ENCODE data around the gene CUL4B.
"Not testable (repeated sequence)": the region's sequence is repeated elsewhere in the genome, so short reads cannot be mapped to it uniquely, and the experiment has no call there.

The CUL4B gene

DNA sequence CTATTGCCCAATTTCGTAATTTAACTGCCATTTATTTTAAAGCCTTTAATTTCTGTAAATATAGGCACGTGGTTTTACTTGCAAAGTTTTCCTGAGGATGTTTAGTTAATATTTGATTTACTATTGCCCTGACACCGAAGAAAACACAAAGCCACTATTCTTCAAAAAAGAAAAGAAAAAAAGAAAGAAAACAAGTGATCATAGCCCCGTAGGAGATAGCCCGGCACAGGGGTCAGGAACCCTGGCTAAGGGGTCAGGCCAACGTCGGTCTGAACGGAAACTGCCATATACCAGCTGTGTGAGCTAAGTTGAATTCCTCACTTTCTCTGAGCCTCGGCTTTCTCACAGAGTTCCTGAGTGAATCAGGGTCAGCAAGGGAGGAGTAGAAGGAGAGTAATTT, 74.0 kb downstream of the CUL4B start:
- no peak for DNase-seq (ENCODE audit: low spot score)
- TF ChIP-seq, protein P1, sequence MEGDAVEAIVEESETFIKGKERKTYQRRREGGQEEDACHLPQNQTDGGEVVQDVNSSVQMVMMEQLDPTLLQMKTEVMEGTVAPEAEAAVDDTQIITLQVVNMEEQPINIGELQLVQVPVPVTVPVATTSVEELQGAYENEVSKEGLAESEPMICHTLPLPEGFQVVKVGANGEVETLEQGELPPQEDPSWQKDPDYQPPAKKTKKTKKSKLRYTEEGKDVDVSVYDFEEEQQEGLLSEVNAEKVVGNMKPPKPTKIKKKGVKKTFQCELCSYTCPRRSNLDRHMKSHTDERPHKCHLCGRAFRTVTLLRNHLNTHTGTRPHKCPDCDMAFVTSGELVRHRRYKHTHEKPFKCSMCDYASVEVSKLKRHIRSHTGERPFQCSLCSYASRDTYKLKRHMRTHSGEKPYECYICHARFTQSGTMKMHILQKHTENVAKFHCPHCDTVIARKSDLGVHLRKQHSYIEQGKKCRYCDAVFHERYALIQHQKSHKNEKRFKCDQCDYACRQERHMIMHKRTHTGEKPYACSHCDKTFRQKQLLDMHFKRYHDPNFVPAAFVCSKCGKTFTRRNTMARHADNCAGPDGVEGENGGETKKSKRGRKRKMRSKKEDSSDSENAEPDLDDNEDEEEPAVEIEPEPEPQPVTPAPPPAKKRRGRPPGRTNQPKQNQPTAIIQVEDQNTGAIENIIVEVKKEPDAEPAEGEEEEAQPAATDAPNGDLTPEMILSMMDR (IDR thresholded peaks at IDR 0.05): no peak
- H3K27ac ChIP-seq: no peak overlapping the region
- H3K4me3 ChIP-seq: no peak overlapping the region

DNA sequence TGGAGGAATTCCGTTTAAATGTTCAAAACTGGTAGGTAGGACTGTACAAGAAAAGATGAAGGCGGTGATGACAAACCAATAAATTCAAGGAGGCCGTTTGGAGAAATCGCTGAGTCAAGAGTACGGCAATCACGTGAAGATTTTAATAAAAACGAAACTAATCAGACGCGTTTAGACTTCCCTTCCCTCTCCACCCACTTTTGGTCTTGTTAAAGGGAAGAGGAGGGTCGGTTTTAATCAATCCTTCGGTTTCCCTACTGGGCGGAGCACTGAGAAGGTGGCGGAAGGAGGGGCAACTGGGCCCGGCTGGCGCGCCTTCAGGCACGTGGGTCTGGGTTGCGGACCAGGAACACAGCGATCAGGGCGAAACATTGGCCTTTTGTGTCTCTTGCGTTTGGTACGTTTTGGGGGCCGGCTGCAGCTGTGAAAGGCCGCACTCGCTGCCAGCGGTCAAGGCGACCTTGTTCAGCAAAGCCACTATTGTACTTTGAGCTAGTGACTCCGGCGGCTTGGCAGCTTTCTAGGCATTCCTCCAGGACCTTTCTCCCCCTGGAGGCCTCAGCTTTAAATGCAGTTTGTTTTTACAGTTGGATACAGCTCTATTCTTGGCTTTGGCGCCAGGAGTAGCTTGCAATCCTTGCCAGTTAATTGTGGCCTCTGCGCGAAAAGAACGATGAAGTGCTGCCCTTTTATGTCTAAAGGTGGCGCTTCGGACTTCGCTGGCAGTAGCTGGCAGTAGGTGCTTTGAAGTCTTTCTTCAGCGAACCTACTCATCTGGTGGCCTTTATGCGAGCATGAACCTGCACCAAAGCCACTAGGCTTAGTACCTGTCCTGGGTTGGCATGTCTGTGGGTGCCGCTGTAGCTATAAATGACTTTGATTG, 74.9 kb downstream of the CUL4B start:
- TF ChIP-seq, protein P1 (IDR thresholded peaks at IDR 0.05): no peak
- Histone ChIP-seq H3K27ac (peak overlapping the region; percentile 63 to 89), H3K4me3 (peak overlapping the region; percentile 67)
- peak; percentile 77 for DNase-seq (ENCODE audit: low spot score)

DNA sequence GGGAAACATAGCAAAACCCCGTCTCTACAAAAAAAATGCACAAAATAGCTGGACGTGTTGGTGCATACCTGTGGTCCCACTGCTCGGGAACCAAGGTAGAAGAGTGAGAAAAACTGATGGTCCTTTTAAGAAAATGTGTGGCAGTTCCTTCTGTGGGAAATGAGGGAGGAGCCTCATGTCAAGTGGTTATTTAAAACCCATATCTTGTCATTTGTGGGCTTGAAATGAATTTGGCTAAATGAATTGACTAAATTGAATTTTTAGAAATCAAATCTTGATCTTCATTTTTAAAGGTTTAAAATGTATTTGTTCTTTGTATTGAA, 75.5 kb downstream of the CUL4B start:
- Histone ChIP-seq H3K4me3 (peak overlapping the region; percentile 67), H3K27ac (peak overlapping the region; percentile 63 to 89)
- TF ChIP-seq, protein P1 (IDR thresholded peaks at IDR 0.05): no peak
- DNase-seq (ENCODE audit: low spot score): no peak

DNA sequence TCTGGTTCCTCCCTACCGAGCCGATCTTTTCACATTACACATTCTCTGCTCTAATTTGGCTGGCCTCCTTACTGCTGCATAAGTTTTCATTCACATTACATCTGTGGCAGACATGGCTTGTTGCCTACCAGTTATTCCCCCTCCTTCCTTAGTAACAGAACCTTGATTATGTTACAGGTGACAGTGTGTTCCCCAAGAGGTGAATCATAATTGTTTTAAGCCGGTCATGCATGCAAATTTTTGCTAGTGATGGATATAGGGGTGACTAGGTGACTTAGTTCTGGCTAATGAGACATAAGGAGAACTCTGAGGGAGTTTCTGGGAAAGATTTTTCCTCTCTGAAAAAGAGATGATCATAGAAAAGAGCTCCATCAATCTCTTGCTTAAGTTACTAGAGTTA, 83.3 kb downstream of the CUL4B start:
- Histone ChIP-seq H3K4me3 (no peak overlapping the region), H3K27ac (no peak overlapping the region)
- DNase-seq (ENCODE audit: low spot score): no peak
- TF ChIP-seq, protein P1 (IDR thresholded peaks at IDR 0.05): no peak

DNA sequence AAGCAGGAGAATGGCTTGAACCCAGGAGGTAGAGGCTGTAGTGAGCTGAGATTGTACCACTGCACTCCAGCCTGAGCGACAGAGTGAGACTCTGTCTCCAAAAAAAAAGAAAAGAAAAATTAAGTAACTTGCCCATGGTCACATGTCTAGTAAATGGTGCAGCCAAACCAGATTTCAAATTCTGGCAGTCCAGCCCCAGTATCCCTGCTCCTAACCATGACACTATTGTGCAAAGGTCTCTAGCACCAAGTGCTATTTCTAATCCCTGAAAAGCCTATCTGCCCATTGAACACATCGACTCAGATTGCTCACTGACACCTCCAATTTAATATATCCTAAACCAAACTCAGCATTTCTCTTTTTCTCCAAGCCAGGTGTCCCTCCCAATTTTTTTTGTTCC, 84.0 kb downstream of the CUL4B start:
- Histone ChIP-seq H3K27ac (no peak overlapping the region), H3K4me3 (no peak overlapping the region)
- no peak for DNase-seq (ENCODE audit: low spot score)
- TF ChIP-seq, protein P1 (IDR thresholded peaks at IDR 0.05): no peak

DNA sequence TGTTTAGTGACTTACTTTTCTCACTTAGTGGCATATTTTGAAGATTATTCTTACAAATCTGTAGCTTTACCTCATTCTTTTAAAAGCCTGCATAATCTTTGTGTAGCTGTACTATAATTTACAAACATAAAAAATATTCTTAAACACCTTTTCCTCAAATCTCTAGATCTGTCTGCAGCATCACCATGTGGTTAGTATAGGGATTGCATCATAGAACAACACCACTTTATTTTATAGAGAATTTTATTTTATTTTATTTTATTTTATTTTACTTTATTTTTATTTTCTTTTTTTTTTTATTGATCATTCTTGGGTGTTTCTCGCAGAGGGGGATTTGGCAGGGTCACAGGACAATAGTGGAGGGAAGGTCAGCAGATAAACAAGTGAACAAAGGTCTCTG, 85.3 kb downstream of the CUL4B start:
- not testable (repeated sequence) for DNase-seq (ENCODE audit: low spot score); H3K4me3 ChIP-seq; H3K27ac ChIP-seq
